Measurements from ENCODE around the gene TERT. TPM values are rescaled to one million over a fixed set of nuclear protein-coding genes. Genes with fewer than 3 reads are reported as not detected.
"Not testable (repeated sequence)": the region's sequence is repeated elsewhere in the genome, so short reads cannot be mapped to it uniquely, and the experiment has no call there.

TERT gene
- total RNA-seq, 3 donors from 2014 or later (not counting 1 experiment from before 2014, with no cell fraction given): not detected

GRCh38 chr5:1342268-1342667 is 47.4 kb upstream of the TERT start:
- DNase-seq: no peak
- no peak overlapping the region for H3K4me3 Mint-ChIP-seq
- Histone ChIP-seq H3K36me3 (ENCODE audit: control insufficient read depth, insufficient read depth, low read length) (peaks cover 48% of the 10 kb centered on the region), H3K9me3 (ENCODE audit: control insufficient read depth, insufficient read depth, low read length) (no peaks in the 10 kb centered on the region), H3K4me1 (ENCODE audit: control insufficient read depth, insufficient read depth, low read length) (peaks cover 27% of the 10 kb centered on the region), H3K4me3 (ENCODE audit: low read length) (no peak overlapping the region), H3K27me3 (ENCODE audit: control insufficient read depth, insufficient read depth, low read length) (no peaks in the 10 kb centered on the region), H3K27ac (ENCODE audit: low read length) (no peak overlapping the region)
- ATAC-seq: no peak
- intact Hi-C loops (cut with micrococcal nuclease): no loop called here
- H3K27ac Mint-ChIP-seq: no peak overlapping the region
- peaks cover 16 to 22% of the 10 kb centered on the region in 2 donors for H3K4me1 Mint-ChIP-seq
- WGBS (ENCODE audit: insufficient coverage): 91% methylated on average over 12 of the region's 12 CpGs
- H3K9me3 Mint-ChIP-seq: no peaks in the 10 kb centered on the region
- no peaks in the 10 kb centered on the region for H3K27me3 Mint-ChIP-seq (ENCODE audit: low read depth in 2 of 2)
- H3K36me3 Mint-ChIP-seq: no peaks in the 10 kb centered on the region
- no peak for TF ChIP-seq CTCF (IDR thresholded peaks at IDR 0.05)

- Mint-ChIP-seq H3K4me1 (peaks cover 16 to 22% of the 10 kb centered on the region in 2 donors), H3K27me3 (ENCODE audit: low read depth in 2 of 2) (no peaks in the 10 kb centered on the region), H3K9me3 (no peaks in the 10 kb centered on the region), H3K4me3 (no peak overlapping the region), H3K36me3 (no peaks in the 10 kb centered on the region), H3K27ac (no peak overlapping the region)
- no peak for DNase-seq
- peaks cover 27% of the 10 kb centered on the region for H3K4me1 ChIP-seq (ENCODE audit: control insufficient read depth, insufficient read depth, low read length)
- no peak overlapping the region for H3K27ac ChIP-seq (ENCODE audit: low read length)
- no peaks in the 10 kb centered on the region for H3K27me3 ChIP-seq (ENCODE audit: control insufficient read depth, insufficient read depth, low read length)
- H3K4me3 ChIP-seq (ENCODE audit: low read length): no peak overlapping the region
- no peak for TF ChIP-seq CTCF (IDR thresholded peaks at IDR 0.05)
- intact Hi-C loops (cut with micrococcal nuclease): no loop called here
- H3K9me3 ChIP-seq (ENCODE audit: control insufficient read depth, insufficient read depth, low read length): no peaks in the 10 kb centered on the region
- 92% methylated on average over 15 of the region's 15 CpGs for WGBS (ENCODE audit: insufficient coverage)
- H3K36me3 ChIP-seq (ENCODE audit: control insufficient read depth, insufficient read depth, low read length): peaks cover 52% of the 10 kb centered on the region
- no peak for ATAC-seq
These were observed 47.0 kb upstream of the TERT start for GRCh38 chr5:1341863-1342262.

- H3K36me3 ChIP-seq (ENCODE audit: control insufficient read depth, insufficient read depth, low read length): peaks cover 72% of the 10 kb centered on the region
- DNase-seq: not testable (repeated sequence)
These were observed 44.9 kb upstream of the TERT start for GRCh38 chr5:1339818-1340210.

GRCh38 chr5:1339139-1339817 is 44.4 kb upstream of the TERT start:
- DNase-seq; H3K27me3 ChIP-seq (ENCODE audit: control insufficient read depth, insufficient read depth, low read length); H3K27ac ChIP-seq (ENCODE audit: low read length); ATAC-seq; H3K4me3 Mint-ChIP-seq; H3K9me3 ChIP-seq (ENCODE audit: control insufficient read depth, insufficient read depth, low read length); intact Hi-C loops (cut with micrococcal nuclease); H3K27ac Mint-ChIP-seq; H3K27me3 Mint-ChIP-seq (ENCODE audit: low read depth in 2 of 2); H3K4me3 ChIP-seq (ENCODE audit: low read length); H3K9me3 Mint-ChIP-seq; H3K36me3 Mint-ChIP-seq: not testable (repeated sequence)
- 97% methylated on average over 26 of the region's 34 CpGs for WGBS (ENCODE audit: insufficient coverage)
- Histone ChIP-seq H3K36me3 (ENCODE audit: control insufficient read depth, insufficient read depth, low read length) (peaks cover 78% of the 10 kb centered on the region), H3K4me1 (ENCODE audit: control insufficient read depth, insufficient read depth, low read length) (peaks cover 15% of the 10 kb centered on the region)
- H3K4me1 Mint-ChIP-seq: peaks cover 21 to 23% of the 10 kb centered on the region in 2 donors

More at GRCh38 chr5:1339818-1340210, 44.9 kb upstream of the TERT start:
- H3K4me3 ChIP-seq (ENCODE audit: low read length); H3K27ac Mint-ChIP-seq; H3K9me3 ChIP-seq (ENCODE audit: control insufficient read depth, insufficient read depth, low read length); H3K27me3 Mint-ChIP-seq (ENCODE audit: low read depth in 2 of 2); intact Hi-C loops (cut with micrococcal nuclease); ATAC-seq; H3K9me3 Mint-ChIP-seq; H3K27ac ChIP-seq (ENCODE audit: low read length); H3K4me3 Mint-ChIP-seq; H3K36me3 Mint-ChIP-seq; H3K27me3 ChIP-seq (ENCODE audit: control insufficient read depth, insufficient read depth, low read length): not testable (repeated sequence)
- peaks cover 16% of the 10 kb centered on the region for H3K4me1 ChIP-seq (ENCODE audit: control insufficient read depth, insufficient read depth, low read length)
- WGBS (ENCODE audit: insufficient coverage): 86% methylated on average over 12 of the region's 17 CpGs
- H3K4me1 Mint-ChIP-seq: peaks cover 22 to 24% of the 10 kb centered on the region in 2 donors
